Measurements from ENCODE around the gene ZNF79.

Gene ZNF79

GRCh38 chr9:127430415-127430814 lies 6.2 kb downstream of the ZNF79 start:
- DNase-seq: no peak

DNA sequence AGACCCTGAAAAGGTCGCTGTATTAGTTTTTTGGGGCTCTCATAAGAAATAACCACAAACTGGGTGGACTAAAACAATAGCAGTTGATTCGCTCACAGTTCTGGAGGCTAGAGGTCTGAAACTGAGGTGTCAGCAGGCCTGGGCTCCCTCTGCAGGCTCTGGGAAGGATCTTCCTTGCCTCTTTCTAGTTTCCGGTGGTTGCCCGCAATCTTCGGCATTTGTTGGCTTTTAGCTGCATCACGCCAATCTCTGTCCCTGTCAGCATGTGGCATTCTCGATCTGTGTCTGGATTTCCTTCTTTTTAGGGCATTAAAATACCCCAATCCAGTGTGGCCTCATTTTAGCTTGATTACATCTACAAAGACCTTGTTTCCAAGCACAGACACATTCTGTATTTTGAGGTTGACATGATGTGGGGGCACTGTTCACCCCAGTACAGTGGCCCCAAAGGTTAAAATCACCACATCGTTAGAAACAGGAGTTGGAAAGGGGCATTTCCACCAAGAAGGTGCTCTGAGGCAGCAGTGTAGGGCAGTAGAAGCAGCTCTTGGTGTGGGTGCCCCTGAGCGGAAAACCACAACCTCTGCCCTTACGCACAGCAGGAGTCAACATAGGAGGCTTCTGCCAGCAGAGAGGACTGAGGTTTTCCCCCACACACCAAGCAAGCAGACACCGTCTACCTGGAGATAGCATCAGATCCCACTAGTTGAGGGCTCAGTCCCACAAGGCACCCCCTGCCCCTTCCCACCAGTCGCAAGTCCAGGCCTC lies 13.5 kb downstream of the ZNF79 start:
- peak; percentile 18 to 45 for DNase-seq

- DNase-seq: no peak
These were observed 14.2 kb downstream of the ZNF79 start for GRCh38 chr9:127438394-127438793.

- DNase-seq: no peak
These were observed 20.2 kb downstream of the ZNF79 start for GRCh38 chr9:127444283-127444920.

DNA sequence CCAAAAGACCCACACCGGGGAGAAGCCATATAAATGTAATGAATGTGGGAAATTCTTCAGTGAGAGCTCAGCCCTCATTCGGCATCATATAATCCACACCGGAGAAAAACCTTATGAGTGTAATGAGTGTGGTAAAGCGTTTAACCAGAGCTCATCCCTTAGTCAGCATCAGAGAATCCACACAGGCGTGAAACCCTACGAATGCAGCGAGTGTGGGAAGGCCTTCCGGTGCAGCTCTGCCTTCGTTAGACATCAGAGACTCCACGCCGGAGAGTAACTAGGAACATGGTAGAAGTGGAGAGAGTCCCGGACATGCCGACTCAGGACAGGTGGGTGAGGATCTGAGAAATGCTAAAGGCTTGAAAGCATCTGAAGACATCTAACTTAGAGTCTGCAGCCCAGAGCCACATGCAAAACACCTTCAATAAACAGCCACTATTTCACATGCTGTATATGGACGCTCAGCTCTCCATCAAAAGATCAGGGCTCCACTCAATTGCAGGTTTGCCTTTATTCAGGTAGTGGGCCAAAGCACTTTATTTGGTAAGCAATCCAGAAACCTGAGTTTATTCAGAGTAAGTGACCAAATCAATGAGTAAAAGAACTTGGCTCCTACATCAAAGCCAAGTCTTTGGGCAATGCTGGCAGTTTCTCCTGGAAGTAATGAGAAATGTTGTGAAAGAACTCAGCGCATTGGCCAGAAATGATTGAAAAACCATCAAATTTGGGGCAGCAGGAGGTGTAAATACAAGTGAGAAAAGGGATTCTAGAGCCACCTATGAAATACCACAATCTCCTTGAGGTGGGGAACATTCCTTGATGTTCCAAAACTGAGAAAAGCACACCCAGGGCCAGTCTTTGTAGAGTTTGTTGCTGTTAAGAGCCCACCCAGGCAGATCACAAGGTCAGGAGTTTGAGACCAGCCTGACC lies 21.0 kb downstream of the ZNF79 start:
- DNase-seq: no peak

DNA sequence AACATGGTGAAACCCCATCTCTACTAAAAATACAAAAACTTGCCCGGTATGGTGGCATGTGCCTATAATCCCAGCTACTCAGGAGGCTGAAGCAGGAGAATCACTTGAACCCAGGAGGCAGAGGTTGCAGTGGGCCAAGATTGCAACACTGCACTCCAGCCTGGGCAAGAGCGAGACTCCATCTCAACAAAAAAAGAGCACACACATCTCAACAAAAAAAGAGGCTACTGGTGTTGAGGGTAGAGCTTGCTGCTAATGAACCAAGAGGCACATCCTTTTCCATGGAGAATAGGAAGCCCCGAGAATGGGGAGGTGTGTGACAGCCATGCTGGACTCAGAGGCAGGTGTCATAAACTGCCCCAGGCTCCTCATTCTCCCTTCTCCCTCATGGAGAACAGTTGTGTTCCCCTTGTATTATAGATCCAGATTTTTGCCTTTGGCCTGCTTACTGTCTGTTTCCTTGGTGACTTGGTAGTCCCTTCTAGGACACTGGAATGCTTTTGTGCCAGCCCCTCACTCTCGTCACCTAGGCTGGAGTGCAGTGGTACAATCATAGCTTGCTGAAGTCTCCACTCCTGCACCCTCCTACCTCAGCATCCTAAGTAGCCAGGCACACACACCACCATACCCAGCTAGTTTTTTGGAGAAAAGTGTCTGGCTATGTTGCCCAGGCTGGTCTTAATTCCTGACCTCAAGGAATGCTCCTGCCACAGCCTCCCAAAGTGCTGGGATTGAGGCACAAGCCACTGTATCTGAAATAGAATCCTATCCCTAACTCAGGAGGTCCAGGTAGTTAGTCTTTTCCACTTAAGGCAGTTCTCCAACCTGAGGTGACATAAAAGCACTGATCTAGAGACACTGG lies 21.9 kb downstream of the ZNF79 start:
- DNase-seq: no peak

DNA sequence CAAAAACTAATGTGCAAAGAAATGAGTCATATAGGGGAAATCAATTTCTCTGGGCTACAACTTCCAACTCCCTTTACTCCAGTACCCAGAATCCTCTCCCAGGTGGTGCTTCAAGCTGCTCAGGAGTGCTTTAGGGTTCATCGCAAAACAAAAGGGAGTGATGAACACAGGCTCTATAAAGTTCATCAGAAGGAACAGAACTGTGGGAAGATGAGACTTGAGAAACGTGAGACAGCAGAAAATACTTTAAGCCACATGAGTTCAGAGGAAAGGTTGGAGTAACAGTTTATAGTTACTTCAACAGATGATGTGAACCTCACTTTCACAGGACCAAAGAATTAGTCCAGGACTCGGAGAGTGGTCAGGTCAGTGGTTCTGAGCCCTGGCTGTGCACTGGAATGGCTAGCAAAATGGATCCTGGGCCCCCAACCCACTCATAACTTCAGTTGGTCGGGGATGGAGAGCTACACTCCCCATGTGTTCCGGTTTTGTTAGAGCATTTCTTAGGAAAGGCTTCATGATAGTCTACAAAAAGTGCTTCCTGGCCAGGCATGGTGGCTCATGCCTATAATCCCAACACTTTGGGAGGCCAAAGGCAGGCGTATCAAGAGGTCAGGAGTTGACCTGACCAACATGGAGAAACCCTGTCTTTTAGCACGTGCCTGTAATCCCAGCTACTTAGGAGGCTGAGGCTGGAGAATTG lies 22.7 kb downstream of the ZNF79 start:
- no peak for DNase-seq

DNA sequence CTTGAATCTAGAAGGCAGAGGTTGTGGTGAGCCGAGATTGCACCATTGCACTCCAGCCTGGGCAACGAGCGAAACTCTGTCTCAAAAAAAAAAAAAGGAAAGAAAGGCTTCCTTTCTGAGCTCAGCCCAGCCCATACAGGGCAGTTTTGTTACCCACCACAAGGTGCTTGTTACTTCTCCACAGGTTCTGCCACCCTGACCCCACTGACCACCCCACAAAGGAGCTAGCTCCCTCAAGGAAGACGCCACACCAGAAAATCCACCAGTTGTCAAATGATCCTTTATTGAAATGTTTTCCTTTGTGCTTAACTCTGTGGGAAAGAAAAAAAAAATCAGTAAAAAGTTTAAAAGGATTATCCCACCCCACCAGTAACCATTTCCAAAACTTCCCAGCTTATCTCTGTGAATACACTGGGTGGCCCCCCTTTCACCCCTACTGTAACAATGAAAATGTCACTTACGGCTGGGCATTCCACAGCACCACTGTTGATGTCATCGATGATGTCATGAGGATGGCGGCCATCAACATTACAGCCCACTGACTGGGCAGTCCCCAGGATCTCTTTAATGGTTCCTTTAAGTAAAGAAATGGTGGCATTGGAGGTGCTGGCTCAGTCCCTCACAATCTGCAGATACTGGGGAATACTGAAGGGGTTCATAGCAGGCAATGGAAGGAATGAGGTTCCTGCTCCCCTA lies 23.4 kb downstream of the ZNF79 start:
- DNase-seq: no peak

DNA sequence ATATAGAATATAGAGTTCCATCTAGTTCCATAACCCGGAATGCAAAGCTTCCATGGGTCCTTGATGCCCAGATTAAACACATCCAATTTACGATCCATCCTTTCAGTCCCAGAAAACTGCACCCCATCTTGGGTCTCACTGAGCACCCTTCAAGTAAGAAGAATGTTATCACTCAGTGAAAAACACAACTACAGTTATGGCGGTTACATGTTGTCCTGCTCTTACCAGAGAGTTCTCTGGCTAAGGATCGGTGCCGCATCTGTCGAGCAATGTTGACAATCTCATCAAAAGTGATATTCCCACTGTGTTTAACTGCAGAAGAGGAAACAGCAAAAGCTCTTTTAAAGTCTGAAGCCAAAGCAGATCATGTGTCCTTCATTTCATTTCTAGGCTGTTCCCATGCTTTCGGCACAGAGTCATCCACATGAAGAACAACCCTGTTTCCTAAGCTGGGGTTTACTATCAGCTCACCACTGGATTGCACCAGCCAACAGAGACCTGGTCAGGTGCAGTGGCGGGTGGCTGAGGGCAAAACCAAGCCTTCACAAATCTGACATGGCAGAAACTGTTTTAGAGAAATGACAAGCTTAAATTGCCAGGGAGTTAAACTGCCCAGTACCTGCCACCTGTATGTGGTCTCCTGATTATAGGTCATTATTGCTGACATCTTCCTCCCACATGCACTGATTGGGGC lies 24.1 kb downstream of the ZNF79 start:
- DNase-seq: no peak

DNA sequence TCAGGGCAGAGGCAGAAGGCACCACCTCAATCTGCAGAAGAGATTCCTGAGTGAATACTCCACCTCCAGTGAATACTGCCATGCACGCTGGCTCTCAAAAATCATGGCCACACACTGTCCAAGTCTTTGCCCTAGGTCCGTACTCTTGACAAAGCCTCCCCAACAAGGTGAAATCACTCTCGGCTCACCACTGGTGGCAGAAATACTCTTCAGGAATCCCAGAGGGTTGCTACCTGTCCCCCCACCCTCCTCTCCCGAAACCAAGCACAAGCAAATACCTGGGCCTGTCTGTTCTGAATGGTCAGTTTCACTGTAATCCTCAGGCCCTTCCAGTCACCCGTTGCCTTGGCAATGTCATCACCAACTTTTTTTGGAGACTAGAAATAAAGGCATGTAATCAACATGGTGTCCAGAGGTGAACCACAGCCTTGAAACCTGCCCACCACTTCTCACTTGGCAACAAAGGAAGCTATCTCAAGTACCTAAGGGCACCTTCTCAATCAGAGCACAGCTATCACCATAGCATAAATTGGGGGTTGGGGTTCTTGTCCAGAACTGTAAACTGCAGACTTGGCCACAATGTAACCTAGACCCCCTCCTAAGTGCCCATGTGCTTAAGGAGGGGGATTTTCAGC lies 25.3 kb downstream of the ZNF79 start:
- no peak for DNase-seq

DNA sequence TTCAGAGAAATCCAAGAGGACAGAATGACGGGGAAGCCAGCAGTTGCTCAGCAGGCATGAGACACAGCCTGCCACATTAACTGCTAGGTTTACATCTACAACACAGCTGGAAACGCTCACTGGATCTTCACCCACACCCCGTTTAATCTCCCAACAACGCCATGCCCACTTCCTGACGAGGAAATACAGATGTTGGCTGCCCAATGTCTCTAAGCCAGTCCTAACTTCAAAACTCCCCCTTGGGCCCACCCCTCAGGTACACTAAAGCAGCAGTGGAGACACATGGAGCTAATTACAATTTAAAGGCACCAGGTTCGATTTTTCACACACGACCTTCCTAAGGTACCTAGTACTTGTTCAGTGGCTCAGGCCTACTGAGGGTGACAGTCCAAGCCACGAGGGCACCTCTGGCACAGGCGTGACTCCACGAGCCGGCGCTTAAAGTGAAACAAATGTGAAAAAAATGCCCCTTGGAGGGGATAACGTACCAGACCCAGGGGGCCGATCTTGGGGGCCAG lies 26.1 kb downstream of the ZNF79 start:
- DNase-seq: no peak

DNA sequence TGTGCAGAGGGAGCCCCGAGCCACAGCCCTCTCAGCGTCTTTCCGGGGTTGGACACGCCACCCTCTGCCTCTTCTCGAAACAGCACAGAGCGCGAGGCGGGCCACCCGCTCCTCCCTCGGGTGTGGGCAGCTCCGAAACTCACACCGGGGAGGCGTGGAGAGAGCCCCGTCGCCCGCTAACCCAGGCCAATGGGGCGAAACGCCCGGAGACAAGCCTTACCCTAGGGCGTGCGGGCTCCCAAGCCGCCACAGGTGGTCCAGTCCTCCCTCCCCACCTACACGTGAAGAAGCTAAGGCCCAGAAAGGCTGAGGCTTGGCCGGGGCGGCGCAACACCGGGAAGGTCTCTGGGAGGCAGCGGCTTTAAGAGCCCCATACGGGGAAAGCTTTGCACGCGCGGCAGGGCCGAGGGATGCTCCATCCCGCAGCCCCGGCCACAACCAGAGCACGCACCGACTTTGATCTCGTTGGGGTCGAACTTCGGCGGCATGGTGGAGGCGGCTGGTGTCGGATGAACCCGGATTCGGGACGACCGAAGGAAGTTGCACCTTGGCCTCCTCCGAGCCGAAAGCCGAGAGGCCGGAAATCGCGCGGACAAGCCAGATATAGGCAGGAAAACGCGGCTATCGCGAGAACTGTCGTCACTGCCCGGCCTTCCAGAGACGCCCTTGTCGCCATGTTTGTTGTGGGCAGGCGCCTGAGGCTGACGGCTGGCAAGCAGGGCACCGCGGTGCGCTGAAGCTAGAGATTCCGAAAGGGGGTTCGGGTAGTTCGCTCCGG lies 26.8 kb downstream of the ZNF79 start, which contains the start of the genes LRSAM1 and RPL12:
Gene LRSAM1 (plus strand): TSS at position 681 of the 778 bp plus-strand sequence. CDS start 3,018 bp downstream, outside the sequence.
Gene RPL12 (minus strand): TSS at position 577 of the 778 bp plus-strand sequence. CDS start 89 bp downstream, at position 488.
- peak; percentile 95 to 98 for DNase-seq

GRCh38 chr9:127451608-127451857 lies 27.4 kb downstream of the ZNF79 start:
- DNase-seq: no peak

GRCh38 chr9:127451858-127452656 lies 27.9 kb downstream of the ZNF79 start:
- peak; percentile 20 to 55 for DNase-seq

DNA sequence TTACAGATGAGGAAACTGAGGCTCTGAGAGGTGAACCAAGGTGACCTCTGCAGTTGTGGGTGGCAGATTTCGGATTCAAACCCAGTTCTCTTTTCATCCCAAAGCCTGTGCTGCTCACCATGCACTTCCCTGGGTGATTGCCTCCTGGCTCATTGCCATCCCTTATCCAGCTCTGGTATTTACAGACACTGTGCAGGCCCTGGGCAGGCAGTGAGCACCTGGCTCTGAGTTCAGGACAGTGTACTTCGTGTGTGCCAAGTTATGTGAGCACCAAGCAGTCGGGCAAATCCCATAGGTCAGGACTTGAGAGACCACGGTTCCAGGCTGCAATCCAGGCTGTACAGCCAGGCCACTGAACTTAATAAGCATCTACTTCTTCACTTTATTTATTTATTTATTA lies 28.5 kb downstream of the ZNF79 start:
- no peak for DNase-seq

- peak; percentile 19 to 39 for DNase-seq
These were observed 31.3 kb downstream of the ZNF79 start for GRCh38 chr9:127455324-127455992.

DNA sequence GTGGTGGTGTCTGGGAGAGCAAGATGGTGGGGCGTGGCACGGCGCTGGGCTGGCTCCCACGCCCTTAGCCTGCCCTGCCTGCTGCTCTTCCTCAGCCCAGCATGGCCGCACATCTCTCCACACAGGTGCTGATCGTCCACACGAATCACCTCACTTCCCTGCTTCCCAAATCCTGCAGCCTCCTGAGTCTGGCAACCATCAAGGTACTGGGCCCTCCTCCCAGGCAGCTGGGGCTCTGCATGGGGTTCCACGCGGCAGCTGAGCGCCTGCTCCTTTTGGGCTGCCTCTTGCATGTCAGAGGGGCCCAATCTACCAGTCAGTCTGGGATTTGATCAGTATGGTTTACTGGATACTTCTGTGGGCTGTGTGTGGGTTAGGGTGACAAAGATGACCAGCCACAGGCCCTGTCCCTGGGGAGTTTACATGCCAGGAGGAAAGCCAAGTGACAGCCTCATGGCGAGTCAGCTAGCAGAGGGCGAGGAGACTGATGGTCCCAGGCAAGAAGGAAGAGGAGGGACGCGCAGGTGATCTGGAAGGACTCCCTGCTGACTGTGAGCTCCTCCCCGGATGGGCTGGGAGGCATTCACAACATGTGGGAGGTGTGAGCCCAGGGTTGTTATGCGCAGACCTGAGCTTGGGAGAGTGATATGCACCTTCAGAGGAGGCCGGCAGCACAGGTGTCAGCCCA lies 33.2 kb downstream of the ZNF79 start:
- no peak for DNase-seq

Measured in CD4-positive, alpha-beta T cell treated with Interferon alpha-2 for 1 hour (primary cell).